Fibroblast of lung (primary cell): ENCODE data around the gene MT1A.

ENCODE experiments used
- CTCF ChIP-seq, 2 donors: IDR thresholded peaks in 1 of 2; conservative IDR thresholded peaks in 1 of 2; 1 replicate in 1 of 2; 2 replicates in 1 of 2; pipeline ENCODE4 v1.5.1; 2011 to 2012; ENCODE audit warnings: low read length in 2 of 2, control low read depth in 1 of 2, inconsistent platforms in 1 of 2, low read depth in 1 of 2, mild to moderate bottlenecking in 1 of 2
- EZH2 ChIP-seq: IDR thresholded peaks from 2 replicates; pipeline ENCODE4 v1.5.1; 2012; ENCODE audit warnings: low read length, control low read depth, mild to moderate bottlenecking; ENCODE audit errors: missing control alignments

GRCh38 chr16:56610609-56611111 lies 27.8 kb upstream of the MT1A start:
- no peak for TF ChIP-seq CTCF (conservative IDR thresholded peaks at IDR 0.05 in 1 of 2, IDR thresholded peaks at IDR 0.05 in 1 of 2; ENCODE audit: low read depth in 1 of 2, low read length in 2 of 2)
- no peak for TF ChIP-seq EZH2
